DND-41 (cell line): ENCODE data around the gene ARMC2.

Experiments
- ATAC-seq: fragments of 200-7000 bp; cut with Tn5 transposase; 3 replicates; pipeline ENCODE4 v1.9.1; 2021; ENCODE audit warnings: low read depth; ENCODE audit not compliant: insufficient read depth
- DNase-seq: peaks from one replicate; pipeline ENCODE4 v3.0.0-alpha.2; 2020
- H2AFZ ChIP-seq: 2 replicates; pipeline ENCODE4 v1.6.0; 2012; ENCODE audit warnings: low read depth, low read length
- H3K27ac ChIP-seq: 2 replicates; pipeline ENCODE4 v1.5.1; 2012; ENCODE audit warnings: low read length, inconsistent platforms
- H3K27me3 ChIP-seq: fragments of 200-600 bp; sonication (generic); 2 replicates; pipeline ENCODE4 v1.6.0; 2012; ENCODE audit warnings: low read length, mild to moderate bottlenecking, inconsistent platforms; ENCODE audit not compliant: insufficient read depth, poor library complexity
- H3K36me3 ChIP-seq: 2 replicates; pipeline ENCODE4 v1.5.1; 2012; ENCODE audit warnings: low read length, inconsistent platforms; ENCODE audit not compliant: insufficient read depth
- H3K4me1 ChIP-seq: 2 replicates; pipeline ENCODE4 v1.5.1; 2012; ENCODE audit warnings: mild to moderate bottlenecking, low read length; ENCODE audit not compliant: insufficient read depth
- H3K4me2 ChIP-seq: 2 replicates; pipeline ENCODE4 v1.6.0; 2012; ENCODE audit warnings: mild to moderate bottlenecking, moderate library complexity, low read length, inconsistent platforms; ENCODE audit not compliant: insufficient read depth
- H3K4me3 ChIP-seq, 2 experiments: fragments of 200-600 bp in 1 of 2; shearing (Covaris generic) in 1 of 2; 2 replicates each; pipeline ENCODE4 v1.5.1; 2012 to 2016; ENCODE audit warnings: inconsistent platforms in 2 of 2, low read length in 2 of 2, mild to moderate bottlenecking in 2 of 2, low read depth in 1 of 2, moderate library complexity in 1 of 2
- H3K79me2 ChIP-seq: 2 replicates; pipeline ENCODE4 v1.6.0; 2012; ENCODE audit warnings: low read length, inconsistent platforms; ENCODE audit not compliant: insufficient read depth
- H3K9ac ChIP-seq: 2 replicates; pipeline ENCODE4 v1.6.0; 2012; ENCODE audit warnings: low read depth, mild to moderate bottlenecking, inconsistent platforms, low read length, moderate library complexity
- H3K9me3 ChIP-seq: 2 replicates; pipeline ENCODE4 v1.5.1; 2012; ENCODE audit warnings: low read length, moderate library complexity, mild to moderate bottlenecking, inconsistent platforms; ENCODE audit not compliant: insufficient read depth, severe bottlenecking
- H4K20me1 ChIP-seq: 2 replicates; pipeline ENCODE4 v1.6.0; 2012; ENCODE audit warnings: low read length; ENCODE audit not compliant: insufficient read depth
- EZH2 ChIP-seq: IDR thresholded peaks from 3 replicates; pipeline ENCODE4 v1.6.1; 2012; ENCODE audit warnings: borderline replicate concordance, low read depth, mild to moderate bottlenecking, moderate library complexity, low read length, inconsistent platforms; ENCODE audit not compliant: severe bottlenecking
- TF ChIP-seq, protein P1 (sequence below): IDR thresholded peaks from 2 replicates; pipeline ENCODE4 v1.5.1; 2012; ENCODE audit warnings: borderline replicate concordance, low read length, moderate library complexity, mild to moderate bottlenecking; ENCODE audit not compliant: poor library complexity, severe bottlenecking; ENCODE audit errors: extremely low read depth

The ARMC2 gene

GRCh38 chr6:109009962-109010704 is 161.9 kb downstream of the ARMC2 start:
- no peak for TF ChIP-seq EZH2
- TF ChIP-seq, protein P1, sequence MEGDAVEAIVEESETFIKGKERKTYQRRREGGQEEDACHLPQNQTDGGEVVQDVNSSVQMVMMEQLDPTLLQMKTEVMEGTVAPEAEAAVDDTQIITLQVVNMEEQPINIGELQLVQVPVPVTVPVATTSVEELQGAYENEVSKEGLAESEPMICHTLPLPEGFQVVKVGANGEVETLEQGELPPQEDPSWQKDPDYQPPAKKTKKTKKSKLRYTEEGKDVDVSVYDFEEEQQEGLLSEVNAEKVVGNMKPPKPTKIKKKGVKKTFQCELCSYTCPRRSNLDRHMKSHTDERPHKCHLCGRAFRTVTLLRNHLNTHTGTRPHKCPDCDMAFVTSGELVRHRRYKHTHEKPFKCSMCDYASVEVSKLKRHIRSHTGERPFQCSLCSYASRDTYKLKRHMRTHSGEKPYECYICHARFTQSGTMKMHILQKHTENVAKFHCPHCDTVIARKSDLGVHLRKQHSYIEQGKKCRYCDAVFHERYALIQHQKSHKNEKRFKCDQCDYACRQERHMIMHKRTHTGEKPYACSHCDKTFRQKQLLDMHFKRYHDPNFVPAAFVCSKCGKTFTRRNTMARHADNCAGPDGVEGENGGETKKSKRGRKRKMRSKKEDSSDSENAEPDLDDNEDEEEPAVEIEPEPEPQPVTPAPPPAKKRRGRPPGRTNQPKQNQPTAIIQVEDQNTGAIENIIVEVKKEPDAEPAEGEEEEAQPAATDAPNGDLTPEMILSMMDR = no peak

DNA sequence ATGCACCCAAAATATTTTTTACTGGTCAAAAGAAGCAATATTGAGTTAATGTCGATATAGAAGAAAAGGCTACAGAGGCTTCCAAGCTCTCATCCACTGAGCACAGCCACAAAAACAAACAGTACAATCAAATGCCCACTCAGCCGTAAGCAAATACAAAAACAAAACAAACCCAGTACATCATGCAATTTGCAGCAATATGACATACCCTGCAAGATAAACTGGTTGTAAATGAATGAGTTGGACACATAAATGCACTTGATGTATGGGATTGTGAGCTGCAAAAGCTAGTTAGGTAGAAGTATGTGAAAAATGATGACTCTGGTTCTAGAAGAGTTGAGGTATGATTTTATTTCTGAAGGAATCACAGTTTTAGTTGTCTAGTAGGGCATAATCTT is 162.5 kb downstream of the ARMC2 start:
- H4K20me1 ChIP-seq = no peaks in the 10 kb centered on the region
- H3K4me3 ChIP-seq = no peak overlapping the region
- peaks cover 27% of the 10 kb centered on the region for H3K4me1 ChIP-seq
- H3K27me3 ChIP-seq = no peaks in the 10 kb centered on the region
- no peak for ATAC-seq
- no peak overlapping the region for H3K9ac ChIP-seq
- peak overlapping the region; percentile 93; the same call in 1 of the 2 replicates for H3K4me2 ChIP-seq
- no peaks in the 10 kb centered on the region for H3K36me3 ChIP-seq
- no peak overlapping the region for H3K27ac ChIP-seq
- no peaks in the 10 kb centered on the region for H3K79me2 ChIP-seq
- DNase-seq = no peak
- H3K9me3 ChIP-seq = no peaks in the 10 kb centered on the region
- no peak overlapping the region for H2AFZ ChIP-seq
- TF ChIP-seq, protein P1 = no peak
- TF ChIP-seq EZH2 = no peak

More at GRCh38 chr6:109009962-109010704, 161.9 kb downstream of the ARMC2 start:
- no peaks in the 10 kb centered on the region for H3K79me2 ChIP-seq
- no peaks in the 10 kb centered on the region for H4K20me1 ChIP-seq
- H3K4me1 ChIP-seq = peaks cover 27% of the 10 kb centered on the region
- H3K4me2 ChIP-seq = peak overlapping the region; percentile 93
- ATAC-seq (no peak), DNase-seq (no peak)
- H3K27ac ChIP-seq = peak overlapping the region; percentile 75
- H3K36me3 ChIP-seq = no peaks in the 10 kb centered on the region
- peak overlapping the region; percentile 84 for H3K9ac ChIP-seq
- no peaks in the 10 kb centered on the region for H3K9me3 ChIP-seq
- H3K4me3 ChIP-seq = peak overlapping the region; percentile 91 to 99
- peak overlapping the region; percentile 100 for H2AFZ ChIP-seq
- H3K27me3 ChIP-seq = no peaks in the 10 kb centered on the region

DNA sequence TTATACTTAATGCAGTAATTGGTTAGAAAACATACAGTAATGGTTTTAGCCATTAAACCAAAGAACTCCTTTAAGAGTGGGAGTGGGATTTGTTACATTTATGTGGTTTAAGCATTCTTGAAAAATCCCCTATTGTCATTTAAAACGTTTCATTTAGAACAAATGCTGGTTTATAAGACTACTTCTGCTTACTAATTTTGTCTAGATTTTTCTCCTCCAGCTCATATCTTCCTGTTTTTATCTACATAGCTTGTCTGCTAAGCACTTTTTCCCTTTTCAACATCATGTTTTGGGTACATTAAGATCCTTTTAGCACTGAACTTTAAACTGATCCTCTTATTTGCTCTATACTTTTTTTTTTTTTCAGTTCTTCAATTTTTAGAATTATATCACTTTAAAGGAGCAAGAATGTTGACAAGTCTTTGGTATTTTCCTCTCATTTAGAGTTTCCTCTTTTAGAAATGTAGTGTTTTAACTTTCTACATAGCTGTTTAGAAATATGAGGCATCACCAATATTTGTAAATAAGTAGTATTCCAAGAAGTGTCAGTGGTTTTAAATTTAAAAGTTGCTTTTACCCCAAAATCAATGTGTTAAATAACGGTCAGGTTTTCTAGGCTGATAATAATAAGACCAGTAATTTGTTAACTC is 165.6 kb downstream of the ARMC2 start:
- Histone ChIP-seq H3K27me3 (no peaks in the 10 kb centered on the region), H2AFZ (no peak overlapping the region), H3K79me2 (no peaks in the 10 kb centered on the region), H3K4me3 (no peak overlapping the region), H3K9me3 (no peaks in the 10 kb centered on the region), H4K20me1 (no peaks in the 10 kb centered on the region), H3K27ac (no peak overlapping the region), H3K4me1 (peaks cover 15% of the 10 kb centered on the region), H3K9ac (no peak overlapping the region), H3K4me2 (no peak overlapping the region), H3K36me3 (no peaks in the 10 kb centered on the region)
- DNase-seq = no peak
- ATAC-seq = no peak
- TF ChIP-seq EZH2 = no peak
- TF ChIP-seq, protein P1 = no peak
